WERI-Rb-1 (cell line): ENCODE measurements around the gene TMEM106A.
A peak's percentile ranks its signal among the peaks of the same experiment; 100 is the strongest.

Source experiments
- DNase-seq: peaks from one replicate; pipeline ENCODE4 v3.0.0-alpha.2; 2020
- H3K27ac ChIP-seq: fragments of 250-450 bp; sonication (Bioruptor Pico); 2 replicates; pipeline ENCODE4 v1.5.1; 2020; ENCODE audit warnings: mild to moderate bottlenecking, moderate library complexity
- H3K27me3 ChIP-seq: fragments of 250-450 bp; sonication (Bioruptor Pico); 2 replicates; pipeline ENCODE4 v1.5.1; 2021; ENCODE audit warnings: mild to moderate bottlenecking, low read depth, moderate library complexity; ENCODE audit not compliant: insufficient read depth, severe bottlenecking
- H3K36me3 ChIP-seq: fragments of 250-450 bp; sonication (Bioruptor Pico); 2 replicates; pipeline ENCODE4 v1.5.1; 2020; ENCODE audit warnings: mild to moderate bottlenecking, moderate library complexity
- H3K4me3 ChIP-seq: 2 replicates; pipeline ENCODE4 v1.5.1; 2011; ENCODE audit warnings: low read depth, mild to moderate bottlenecking, control low read depth, low read length
- H3K9me3 ChIP-seq: fragments of 250-450 bp; sonication (Bioruptor Pico); 2 replicates; pipeline ENCODE4 v1.5.1; 2021; ENCODE audit warnings: mild to moderate bottlenecking, moderate library complexity; ENCODE audit not compliant: severe bottlenecking
- CTCF ChIP-seq: IDR thresholded peaks from 2 replicates; pipeline ENCODE4 v1.5.1; 2011; ENCODE audit warnings: low read depth, mild to moderate bottlenecking, control low read depth, inconsistent platforms, low read length

Gene TMEM106A

GRCh38 chr17:43213545-43213944 is 1.9 kb downstream of the TMEM106A start:
- no peaks in the 10 kb centered on the region for H3K27me3 ChIP-seq
- no peak overlapping the region for H3K4me3 ChIP-seq
- no peak for DNase-seq
- H3K9me3 ChIP-seq: no peaks in the 10 kb centered on the region
- H3K36me3 ChIP-seq: peaks cover 17% of the 10 kb centered on the region
- no peak overlapping the region for H3K27ac ChIP-seq
- TF ChIP-seq CTCF: no peak

GRCh38 chr17:43215341-43215740 is 3.7 kb downstream of the TMEM106A start:
- TF ChIP-seq CTCF: no peak
- H3K27ac ChIP-seq: no peak overlapping the region
- H3K4me3 ChIP-seq: no peak overlapping the region
- H3K9me3 ChIP-seq: no peaks in the 10 kb centered on the region
- DNase-seq: no peak
- H3K27me3 ChIP-seq: no peaks in the 10 kb centered on the region
- H3K36me3 ChIP-seq: peaks cover 8% of the 10 kb centered on the region

GRCh38 chr17:43216369-43216761 is 4.7 kb downstream of the TMEM106A start:
- DNase-seq: no peak
- peaks cover under 1% of the 10 kb centered on the region; the same call in 1 of the 2 replicates for H3K36me3 ChIP-seq
- H3K27me3 ChIP-seq: no peaks in the 10 kb centered on the region

GRCh38 chr17:43216762-43217613 is 5.3 kb downstream of the TMEM106A start:
- H3K27me3 ChIP-seq: no peaks in the 10 kb centered on the region
- H3K9me3 ChIP-seq: no peaks in the 10 kb centered on the region
- no peak overlapping the region for H3K4me3 ChIP-seq
- TF ChIP-seq CTCF: no peak; the same call in 1 of the 2 replicates
- peak overlapping the region; percentile 5; the same call in 1 of the 2 replicates for H3K27ac ChIP-seq
- no peaks in the 10 kb centered on the region for H3K36me3 ChIP-seq
- DNase-seq: peak; percentile 11

More at GRCh38 chr17:43216369-43216761, 4.7 kb downstream of the TMEM106A start:
- peak overlapping the region; percentile 5; the same call in 1 of the 2 replicates for H3K27ac ChIP-seq
- H3K4me3 ChIP-seq: no peak overlapping the region
- no peaks in the 10 kb centered on the region for H3K9me3 ChIP-seq
- no peak for TF ChIP-seq CTCF

GRCh38 chr17:43217614-43218087 is 6.0 kb downstream of the TMEM106A start:
- no peak overlapping the region for H3K4me3 ChIP-seq
- no peak for TF ChIP-seq CTCF
- H3K27me3 ChIP-seq: no peaks in the 10 kb centered on the region
- no peak overlapping the region for H3K27ac ChIP-seq
- H3K9me3 ChIP-seq: no peaks in the 10 kb centered on the region
- H3K36me3 ChIP-seq: no peaks in the 10 kb centered on the region
- DNase-seq: peak; percentile 5
